Endodermal cell (in vitro differentiated cells): ENCODE measurements around the gene CTIF. TPM values are rescaled to one million over a fixed set of nuclear protein-coding genes. Genes with fewer than 3 reads are reported as not detected.

Experiments used
- DNase-seq: peaks from one replicate; pipeline ENCODE4 v3.0.0-alpha.2; 2017
- H3K27ac ChIP-seq: 2 replicates; pipeline ENCODE4 v1.5.1; 2013; ENCODE audit warnings: mild to moderate bottlenecking, low read depth, low read length, moderate library complexity
- H3K27me3 ChIP-seq: 2 replicates; pipeline ENCODE4 v1.6.1; 2013; ENCODE audit warnings: mild to moderate bottlenecking, low read length, moderate library complexity; ENCODE audit not compliant: insufficient read depth, control insufficient read depth, poor library complexity, severe bottlenecking
- H3K36me3 ChIP-seq: 2 replicates; pipeline ENCODE4 v1.7.0; 2013; ENCODE audit warnings: mild to moderate bottlenecking, low read length, moderate library complexity; ENCODE audit not compliant: control insufficient read depth, insufficient read depth
- H3K4me1 ChIP-seq: one replicate; pipeline ENCODE4 v1.7.0; 2013; ENCODE audit warnings: low read length; ENCODE audit not compliant: control insufficient read depth, insufficient read depth
- H3K4me3 ChIP-seq: 2 replicates; pipeline ENCODE4 v1.5.1; 2013; ENCODE audit warnings: mild to moderate bottlenecking, low read length, moderate library complexity
- H3K9ac ChIP-seq: 2 replicates; pipeline ENCODE4 v1.6.1; 2013; ENCODE audit warnings: mild to moderate bottlenecking, low read length, moderate library complexity; ENCODE audit not compliant: poor library complexity, severe bottlenecking; ENCODE audit errors: extremely low read depth
- H3K9me3 ChIP-seq: 2 replicates; pipeline ENCODE4 v1.6.1; 2013; ENCODE audit warnings: mild to moderate bottlenecking, low read length, moderate library complexity; ENCODE audit not compliant: control insufficient read depth
- H3K27ac Mint-ChIP-seq: 2 replicates; pipeline ENCODE4 v1.8.0; 2020; ENCODE audit warnings: mixed read lengths
- H3K27me3 Mint-ChIP-seq: 2 replicates; pipeline ENCODE4 v1.8.0; 2021; ENCODE audit warnings: mild to moderate bottlenecking, mixed read lengths; ENCODE audit not compliant: insufficient read depth
- H3K36me3 Mint-ChIP-seq: 2 replicates; pipeline ENCODE4 v1.8.0; 2020; ENCODE audit warnings: low read depth, mixed read lengths
- H3K4me1 Mint-ChIP-seq: 2 replicates; pipeline ENCODE4 v1.8.0; 2020; ENCODE audit warnings: mixed read lengths
- H3K4me3 Mint-ChIP-seq: 2 replicates; pipeline ENCODE4 v1.8.0; 2020; ENCODE audit warnings: mild to moderate bottlenecking, moderate library complexity, mixed read lengths
- H3K9me3 Mint-ChIP-seq: 2 replicates; pipeline ENCODE4 v1.8.0; 2020; ENCODE audit warnings: mild to moderate bottlenecking, mixed read lengths
- WGBS, 2 experiments: methylation state at CpG; one replicate each; pipeline versions ENCODE4 v1.1.5 to v1.1.7; 2013; ENCODE audit warnings: missing lambda C conversion rate in 2 of 2, mixed read lengths in 1 of 2; ENCODE audit not compliant: insufficient coverage in 1 of 2, insufficient read length in 1 of 2; 5-methylcytosine and 5-hydroxymethylcytosine counted together
- total RNA-seq, 2 donors: library from RNA; stranded (reverse); fragmentation: NEBNext Ultra II Directional in 1 of 2; extraction: Animal tissue kit (Norgen Biotek cat#: 25700) in 1 of 2; gene quantifications; 2 replicates in 1 of 2; 3 replicates in 1 of 2; pipeline ENCODE4 v1.2.1, GENCODE V29; 2021
- TF ChIP-seq, protein P1 (sequence below): fragments of 200-600 bp; sonication (generic); conservative IDR thresholded peaks from 2 replicates; pipeline ENCODE4 v1.5.0; 2021; ENCODE audit warnings: antibody characterized with exemption, mild to moderate bottlenecking

The CTIF gene
- total RNA-seq, 2 donors from 2014 or later: 33.8 to 41.6 TPM

- Mint-ChIP-seq H3K4me3 (no peak overlapping the region), H3K36me3 (no peaks in the 10 kb centered on the region), H3K27ac (peak overlapping the region; percentile 44), H3K4me1 (peaks cover 9% of the 10 kb centered on the region), H3K27me3 (peaks cover 8% of the 10 kb centered on the region), H3K9me3 (peaks cover 1% of the 10 kb centered on the region)
- 92 to 100% methylated on average over 2 to 7 of the region's 7 CpGs for WGBS, 2 experiments
- Histone ChIP-seq H3K27me3 (no peaks in the 10 kb centered on the region), H3K9me3 (no peaks in the 10 kb centered on the region), H3K36me3 (no peaks in the 10 kb centered on the region), H3K27ac (no peak overlapping the region), H3K4me3 (no peak overlapping the region), H3K9ac (no peak overlapping the region), H3K4me1 (peaks cover 5% of the 10 kb centered on the region)
- TF ChIP-seq, protein P1, sequence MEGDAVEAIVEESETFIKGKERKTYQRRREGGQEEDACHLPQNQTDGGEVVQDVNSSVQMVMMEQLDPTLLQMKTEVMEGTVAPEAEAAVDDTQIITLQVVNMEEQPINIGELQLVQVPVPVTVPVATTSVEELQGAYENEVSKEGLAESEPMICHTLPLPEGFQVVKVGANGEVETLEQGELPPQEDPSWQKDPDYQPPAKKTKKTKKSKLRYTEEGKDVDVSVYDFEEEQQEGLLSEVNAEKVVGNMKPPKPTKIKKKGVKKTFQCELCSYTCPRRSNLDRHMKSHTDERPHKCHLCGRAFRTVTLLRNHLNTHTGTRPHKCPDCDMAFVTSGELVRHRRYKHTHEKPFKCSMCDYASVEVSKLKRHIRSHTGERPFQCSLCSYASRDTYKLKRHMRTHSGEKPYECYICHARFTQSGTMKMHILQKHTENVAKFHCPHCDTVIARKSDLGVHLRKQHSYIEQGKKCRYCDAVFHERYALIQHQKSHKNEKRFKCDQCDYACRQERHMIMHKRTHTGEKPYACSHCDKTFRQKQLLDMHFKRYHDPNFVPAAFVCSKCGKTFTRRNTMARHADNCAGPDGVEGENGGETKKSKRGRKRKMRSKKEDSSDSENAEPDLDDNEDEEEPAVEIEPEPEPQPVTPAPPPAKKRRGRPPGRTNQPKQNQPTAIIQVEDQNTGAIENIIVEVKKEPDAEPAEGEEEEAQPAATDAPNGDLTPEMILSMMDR: no peak
- peak; percentile 31 for DNase-seq
These were observed 347.1 kb downstream of the CTIF start for GRCh38 chr18:48885924-48886400.

- no peak overlapping the region for H3K27ac Mint-ChIP-seq
These were observed 347.9 kb downstream of the CTIF start for GRCh38 chr18:48886520-48887293.

DNA sequence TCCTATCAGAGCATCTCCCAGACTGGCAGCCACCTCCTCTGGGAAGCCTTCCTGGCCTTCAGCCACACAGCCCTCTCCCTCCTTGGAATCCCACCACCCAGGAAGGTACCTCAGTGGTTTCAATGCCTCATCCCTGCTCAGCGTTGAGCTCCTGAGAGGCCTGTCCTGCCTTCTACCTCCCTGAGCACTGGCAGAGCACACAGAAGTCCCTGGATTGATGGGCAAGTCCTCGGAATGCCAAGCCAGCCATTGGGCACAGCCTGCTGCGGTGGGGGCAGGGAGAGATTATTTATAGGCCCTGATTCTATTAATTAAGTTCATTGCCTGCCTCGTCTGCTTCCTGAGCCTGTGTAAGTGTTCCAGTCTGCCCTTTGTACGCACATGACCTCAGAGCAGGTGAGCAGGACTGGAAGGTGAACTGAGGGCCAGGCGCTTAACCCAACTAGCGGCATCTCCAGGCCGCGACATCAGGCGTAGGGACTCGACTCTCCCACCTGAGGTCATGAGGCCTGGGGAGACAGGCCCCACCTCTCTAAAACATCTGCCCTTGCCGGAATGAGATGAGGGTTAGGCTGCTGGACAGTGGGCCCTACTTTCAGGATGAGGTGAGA lies 348.6 kb downstream of the CTIF start:
- DNase-seq: no peak
- Histone ChIP-seq H3K36me3 (no peaks in the 10 kb centered on the region), H3K27ac (no peak overlapping the region), H3K4me1 (peaks cover 5% of the 10 kb centered on the region), H3K9ac (no peak overlapping the region), H3K4me3 (no peak overlapping the region), H3K9me3 (no peaks in the 10 kb centered on the region), H3K27me3 (no peaks in the 10 kb centered on the region)
- WGBS, 2 experiments: 94 to 95% methylated on average over 11 to 12 of the region's 12 CpGs
- Mint-ChIP-seq H3K9me3 (no peaks in the 10 kb centered on the region), H3K4me3 (no peak overlapping the region), H3K36me3 (no peaks in the 10 kb centered on the region), H3K4me1 (peaks cover 9% of the 10 kb centered on the region), H3K27ac (no peak overlapping the region), H3K27me3 (peaks cover 8% of the 10 kb centered on the region)
- TF ChIP-seq, protein P1: no peak

More at GRCh38 chr18:48886520-48887293, 347.9 kb downstream of the CTIF start:
- Mint-ChIP-seq H3K9me3 (no peaks in the 10 kb centered on the region), H3K27me3 (peaks cover 8% of the 10 kb centered on the region), H3K4me1 (peaks cover 9% of the 10 kb centered on the region), H3K36me3 (no peaks in the 10 kb centered on the region), H3K4me3 (no peak overlapping the region)
- H3K4me1 ChIP-seq: peaks cover 5% of the 10 kb centered on the region
- WGBS, 2 experiments: 88% methylated on average over 7 to 8 of the region's 8 CpGs
- no peaks in the 10 kb centered on the region for H3K9me3 ChIP-seq
- TF ChIP-seq, protein P1: no peak
- H3K36me3 ChIP-seq: no peaks in the 10 kb centered on the region
- no peak overlapping the region for H3K27ac ChIP-seq
- no peak overlapping the region for H3K4me3 ChIP-seq
- peak; percentile 36 for DNase-seq
- H3K9ac ChIP-seq: no peak overlapping the region
- no peaks in the 10 kb centered on the region for H3K27me3 ChIP-seq
